ENCODE data around the gene LPCAT2.

The LPCAT2 gene

GRCh38 chr16:55559933-55560516 lies 51.2 kb downstream of the LPCAT2 start:
- no peak for DNase-seq

- no peak for DNase-seq
Measured at GRCh38 chr16:55561319-55561848, 52.5 kb downstream of the LPCAT2 start.

GRCh38 chr16:55562936-55563335 lies 54.1 kb downstream of the LPCAT2 start:
- DNase-seq = no peak

- no peak for DNase-seq
Measured at GRCh38 chr16:55563797-55564196, 54.9 kb downstream of the LPCAT2 start.

GRCh38 chr16:55565086-55565485 lies 56.2 kb downstream of the LPCAT2 start:
- no peak for DNase-seq

- DNase-seq = no peak
Measured at GRCh38 chr16:55566432-55567175, 57.7 kb downstream of the LPCAT2 start, which contains the start of gene CAPNS2. Gene CAPNS2, plus strand, starts transcription at chr16:55566684. Its CDS starts 73 bp downstream, at chr16:55566757.

GRCh38 chr16:55567382-55567781 lies 58.5 kb downstream of the LPCAT2 start:
- DNase-seq = no peak

GRCh38 chr16:55568207-55568606 lies 59.3 kb downstream of the LPCAT2 start:
- DNase-seq = no peak

- no peak for DNase-seq
Measured at GRCh38 chr16:55569025-55569424, 60.2 kb downstream of the LPCAT2 start.

- no peak for DNase-seq
Measured at GRCh38 chr16:55570159-55570558, 61.3 kb downstream of the LPCAT2 start.

GRCh38 chr16:55571191-55571897 lies 62.5 kb downstream of the LPCAT2 start:
- DNase-seq = no peak

- DNase-seq = no peak
Measured at GRCh38 chr16:55572439-55572838, 63.6 kb downstream of the LPCAT2 start.

GRCh38 chr16:55574811-55575210 lies 65.9 kb downstream of the LPCAT2 start:
- no peak for DNase-seq

- DNase-seq = no peak
Measured at GRCh38 chr16:55575496-55575895, 66.6 kb downstream of the LPCAT2 start.

- DNase-seq = no peak
Measured at GRCh38 chr16:55576384-55576783, 67.5 kb downstream of the LPCAT2 start.

- DNase-seq = no peak
Measured at GRCh38 chr16:55577887-55578286, 69.0 kb downstream of the LPCAT2 start.

GRCh38 chr16:55585631-55586030 lies 76.8 kb downstream of the LPCAT2 start:
- DNase-seq = no peak

GRCh38 chr16:55588799-55589198 lies 79.9 kb downstream of the LPCAT2 start:
- DNase-seq = no peak

- no peak for DNase-seq
Measured at GRCh38 chr16:55592306-55592705, 83.4 kb downstream of the LPCAT2 start.

GRCh38 chr16:55597928-55598327 lies 89.1 kb downstream of the LPCAT2 start:
- no peak for DNase-seq

- DNase-seq = no peak
Measured at GRCh38 chr16:55605754-55606336, 97.0 kb downstream of the LPCAT2 start.

GRCh38 chr16:55613613-55614335 lies 104.9 kb downstream of the LPCAT2 start:
- DNase-seq = no peak

GRCh38 chr16:55615071-55615470 lies 106.2 kb downstream of the LPCAT2 start:
- DNase-seq = no peak
